Large intestine (tissue), 12 donors: ENCODE measurements around the gene GTF2E1. TPM values are rescaled to one million over a fixed set of nuclear protein-coding genes. Genes with fewer than 3 reads are reported as not detected.
A peak's percentile ranks its signal among the peaks of the same experiment; 100 is the strongest.
"Not testable (repeated sequence)": the region's sequence is repeated elsewhere in the genome, so short reads cannot be mapped to it uniquely, and the experiment has no call there.

Source experiments
- DNase-seq, 2 donors: peaks; one replicate each; pipeline versions ENCODE4 v3.0.0 to v3.0.0-alpha.2; 2013
- H3K27ac ChIP-seq: one replicate; pipeline ENCODE4 v1.5.1; 2013; ENCODE audit warnings: low read length
- H3K27me3 ChIP-seq: 2 replicates; pipeline ENCODE4 v1.6.1; 2013; ENCODE audit warnings: low read length; ENCODE audit not compliant: control insufficient read depth, insufficient read depth
- H3K36me3 ChIP-seq: 2 replicates; pipeline ENCODE4 v1.6.1; 2013; ENCODE audit warnings: low read length; ENCODE audit not compliant: control insufficient read depth, insufficient read depth
- H3K4me1 ChIP-seq: one replicate; pipeline ENCODE4 v1.6.1; 2013; ENCODE audit warnings: low read length; ENCODE audit not compliant: control insufficient read depth, insufficient read depth
- H3K4me3 ChIP-seq: one replicate; pipeline ENCODE4 v1.5.1; 2013; ENCODE audit warnings: low read length
- H3K9me3 ChIP-seq: one replicate; pipeline ENCODE4 v1.6.1; 2013; ENCODE audit warnings: mild to moderate bottlenecking, low read depth, low read length, moderate library complexity; ENCODE audit not compliant: control insufficient read depth
- WGBS: methylation state at CpG from one replicate; pipeline ENCODE4 v1.1.5; 2013; ENCODE audit warnings: low lambda C conversion rate; ENCODE audit not compliant: insufficient coverage; 5-methylcytosine and 5-hydroxymethylcytosine counted together
- long read RNA-seq, 11 donors: transcript quantifications; one replicate each; lab custom pipeline, GENCODE V29; 2026
- polyA plus RNA-seq: library from polyadenylated mRNA; unstranded; fragments of 120-200 nt; gene quantifications from one replicate; pipeline ENCODE4 v1.2.1, GENCODE V29; 2013

GTF2E1 gene
- polyA plus RNA-seq, result 10.0 TPM
- long read RNA-seq, donor 1, partial matches to known transcripts, result 0 of 2 reads
- long read RNA-seq, donor 1, other reads (novel, unspliced or antisense), result 0 of 2 reads
- long read RNA-seq, donor 2, partial matches to known transcripts, result 0 of 2 reads
- long read RNA-seq, donor 2, other reads (novel, unspliced or antisense), result 0 of 2 reads
- long read RNA-seq, donor 3, result 0 reads
- long read RNA-seq, donor 4, result 0 reads
- long read RNA-seq, donor 5, partial matches to known transcripts, result 0 of 2 reads
- long read RNA-seq, donor 5, other reads (novel, unspliced or antisense), result 0 of 2 reads
- long read RNA-seq, donor 6, transcript GTF2E1-201 (5 exons, 3,012 nt), result major isoform, 5 of 6 reads
- long read RNA-seq, donor 6, partial matches to known transcripts, result 0 of 6 reads
- long read RNA-seq, donor 6, other reads (novel, unspliced or antisense), result 0 of 6 reads
- long read RNA-seq, donor 7, partial matches to known transcripts, result 0 of 1 reads
- long read RNA-seq, donor 7, other reads (novel, unspliced or antisense), result 0 of 1 reads
- long read RNA-seq, donor 8, partial matches to known transcripts, result 0 of 3 reads
- long read RNA-seq, donor 8, other reads (novel, unspliced or antisense), result 0 of 3 reads
- long read RNA-seq, donor 9, partial matches to known transcripts, result 0 of 2 reads
- long read RNA-seq, donor 9, other reads (novel, unspliced or antisense), result 0 of 2 reads
- long read RNA-seq, donor 10, transcript GTF2E1-201 (5 exons, 3,012 nt), result major isoform, 5 of 5 reads
- long read RNA-seq, donor 10, partial matches to known transcripts, result 0 of 5 reads
- long read RNA-seq, donor 10, other reads (novel, unspliced or antisense), result 0 of 5 reads
- long read RNA-seq, donor 11, partial matches to known transcripts, result 0 of 1 reads
- long read RNA-seq, donor 11, other reads (novel, unspliced or antisense), result 0 of 1 reads

GRCh38 chr3:120742198-120742848, at the start of gene GTF2E1, which contains the start of gene RABL3:
Gene GTF2E1, plus strand, starts transcription at chr3:120742744. Its CDS starts 7,809 bp downstream, at chr3:120750553.
Gene RABL3, minus strand, starts transcription at chr3:120742516. Its CDS starts 9 bp downstream, at chr3:120742507.
- Histone ChIP-seq H3K36me3 (peaks cover 8% of the 10 kb centered on the region), H3K4me1 (peaks cover 12% of the 10 kb centered on the region), H3K9me3 (peaks cover 5% of the 10 kb centered on the region), H3K27me3 (no peaks in the 10 kb centered on the region), H3K4me3 (peak within 1 kb of the TSS; percentile 82), H3K27ac (peak within 1 kb of the TSS; percentile 96)
- peak; percentile 99 for DNase-seq
- WGBS, result 0% methylated on average over 2 of the region's 39 CpGs

GRCh38 chr3:120693439-120694171, 48.9 kb upstream of the GTF2E1 start:
- peak overlapping the region; percentile 35 for H3K27ac ChIP-seq

GRCh38 chr3:120699333-120699732, 43.2 kb upstream of the GTF2E1 start:
- Histone ChIP-seq H3K9me3 (peaks cover 5% of the 10 kb centered on the region), H3K27ac (no peak overlapping the region), H3K27me3 (no peaks in the 10 kb centered on the region), H3K4me3 (no peak overlapping the region), H3K4me1 (no peaks in the 10 kb centered on the region), H3K36me3 (peaks cover 12% of the 10 kb centered on the region)
- WGBS, result 30% methylated on average over 1 of the region's 3 CpGs
- DNase-seq, result no peak

More at GRCh38 chr3:120693439-120694171, 48.9 kb upstream of the GTF2E1 start:
- WGBS, result 90% methylated on average over 1 of the region's 1 CpG
- Histone ChIP-seq H3K4me3 (no peak overlapping the region), H3K27me3 (no peaks in the 10 kb centered on the region), H3K36me3 (peaks cover 8% of the 10 kb centered on the region), H3K9me3 (no peaks in the 10 kb centered on the region), H3K4me1 (no peaks in the 10 kb centered on the region)
- DNase-seq, result peak; percentile 46 to 53

- Histone ChIP-seq H3K36me3 (peaks cover 14% of the 10 kb centered on the region), H3K27ac (no peak overlapping the region), H3K9me3 (peaks cover 5% of the 10 kb centered on the region), H3K4me1 (no peaks in the 10 kb centered on the region), H3K27me3 (no peaks in the 10 kb centered on the region), H3K4me3 (no peak overlapping the region)
- no peak for DNase-seq
- 93% methylated on average over 5 of the region's 5 CpGs for WGBS
These were observed 36.5 kb upstream of the GTF2E1 start for GRCh38 chr3:120705884-120706582.

- H3K4me1 ChIP-seq, result no peaks in the 10 kb centered on the region
- peaks cover 14% of the 10 kb centered on the region for H3K36me3 ChIP-seq
- DNase-seq, result no peak
- no peak overlapping the region for H3K27ac ChIP-seq
- H3K9me3 ChIP-seq, result peaks cover 5% of the 10 kb centered on the region
- no peaks in the 10 kb centered on the region for H3K27me3 ChIP-seq
- no peak overlapping the region for H3K4me3 ChIP-seq
These were observed 35.6 kb upstream of the GTF2E1 start for GRCh38 chr3:120706950-120707349.

GRCh38 chr3:120708408-120708807, 34.1 kb upstream of the GTF2E1 start:
- Histone ChIP-seq H3K4me1 (no peaks in the 10 kb centered on the region), H3K9me3 (peaks cover under 1% of the 10 kb centered on the region)
- DNase-seq, result no peak

GRCh38 chr3:120710369-120710768, 32.2 kb upstream of the GTF2E1 start:
- Histone ChIP-seq H3K9me3 (no peaks in the 10 kb centered on the region), H3K27me3 (no peaks in the 10 kb centered on the region), H3K36me3 (peaks cover 3% of the 10 kb centered on the region), H3K4me3 (no peak overlapping the region), H3K4me1 (no peaks in the 10 kb centered on the region), H3K27ac (no peak overlapping the region)
- DNase-seq, result no peak
- WGBS, result 83% methylated on average over 1 of the region's 1 CpG

More at GRCh38 chr3:120708408-120708807, 34.1 kb upstream of the GTF2E1 start:
- Histone ChIP-seq H3K4me3 (no peak overlapping the region), H3K27ac (no peak overlapping the region), H3K27me3 (no peaks in the 10 kb centered on the region), H3K36me3 (peaks cover 9% of the 10 kb centered on the region)

- Histone ChIP-seq H3K4me3 (no peak overlapping the region), H3K27ac (no peak overlapping the region), H3K27me3 (no peaks in the 10 kb centered on the region), H3K9me3 (no peaks in the 10 kb centered on the region), H3K4me1 (no peaks in the 10 kb centered on the region), H3K36me3 (peaks cover 2% of the 10 kb centered on the region)
- DNase-seq, result no peak
These were observed 29.3 kb upstream of the GTF2E1 start for GRCh38 chr3:120713262-120713661.

- peak overlapping the region; percentile 16 for H3K4me3 ChIP-seq
- H3K27me3 ChIP-seq, H3K36me3 ChIP-seq, H3K4me1 ChIP-seq, H3K9me3 ChIP-seq, H3K27ac ChIP-seq: not testable (repeated sequence)
- peak in 1 of 2 donors; percentile 10 for DNase-seq
- no CpG with 5 or more reads among the region's 20 CpGs for WGBS
These were observed 23.2 kb upstream of the GTF2E1 start for GRCh38 chr3:120719167-120719834.
